GM12878 (cell line): Measurements from ENCODE around the gene EPHA7.

Experiments used
- CTCF ChIP-seq, 3 experiments: IDR thresholded peaks in 2 of 3; conservative IDR thresholded peaks in 1 of 3; 2 replicates each; pipeline ENCODE4 v1.5.1; 2011; ENCODE audit warnings: low read depth in 3 of 3, low read length in 3 of 3, mild to moderate bottlenecking in 3 of 3, control low read depth in 2 of 3, moderate library complexity in 2 of 3, inconsistent platforms in 1 of 3, mixed read lengths in 1 of 3; ENCODE audit not compliant: control insufficient read depth in 2 of 3, insufficient read depth in 1 of 3; ENCODE audit errors: extremely low read depth in 1 of 3
- POLR2AphosphoS5 ChIP-seq: IDR thresholded peaks from 2 replicates; pipeline ENCODE4 v1.6.1; 2011; ENCODE audit warnings: mild to moderate bottlenecking, low read length, inconsistent platforms
- RAD21 ChIP-seq: IDR thresholded peaks from 2 replicates; pipeline ENCODE4 v1.6.1; 2011; ENCODE audit warnings: mild to moderate bottlenecking, low read depth, low read length, moderate library complexity; ENCODE audit not compliant: insufficient read depth
- RCOR1 ChIP-seq: conservative IDR thresholded peaks from 2 replicates; pipeline ENCODE4 v1.6.1; 2012; ENCODE audit warnings: low read depth, low read length, improper control_type of control experiment
- TBL1XR1 ChIP-seq: IDR thresholded peaks from 2 replicates; pipeline ENCODE4 v1.6.1; 2012; ENCODE audit warnings: low read depth, low read length, improper control_type of control experiment
- USF2 ChIP-seq: IDR thresholded peaks from 2 replicates; pipeline ENCODE4 v1.6.1; 2011; ENCODE audit warnings: low read depth, low read length, improper control_type of control experiment, borderline replicate concordance
- WRNIP1 ChIP-seq: IDR thresholded peaks from 2 replicates; pipeline ENCODE4 v1.6.1; 2011; ENCODE audit warnings: low read depth, low read length, improper control_type of control experiment, borderline replicate concordance

- no peak for TF ChIP-seq WRNIP1
- TF ChIP-seq USF2 = no peak
- TF ChIP-seq RCOR1 = no peak
- no peak for TF ChIP-seq CTCF (IDR thresholded peaks at IDR 0.05 in 2 of 3, conservative IDR thresholded peaks at IDR 0.05 in 1 of 3; ENCODE audit: control insufficient read depth in 2 of 3, extremely low read depth in 1 of 3, insufficient read depth in 1 of 3, low read depth in 3 of 3, low read length in 3 of 3)
- TF ChIP-seq POLR2AphosphoS5 = no peak
- no peak for TF ChIP-seq TBL1XR1
- TF ChIP-seq RAD21 = no peak
These were observed 101.2 kb downstream of the EPHA7 start for GRCh38 chr6:93318121-93318520.
